GM23338 (cell line): ENCODE results near the gene GHRHR.

ENCODE experiments used
- CREB1 ChIP-seq: fragments of 250-450 bp; sonication (Bioruptor Pico); IDR thresholded peaks from 2 replicates; pipeline ENCODE4 v1.5.0; 2020; ENCODE audit warnings: low read depth, mild to moderate bottlenecking, moderate library complexity
- CTCF ChIP-seq, 2 experiments: fragments of 200-600 bp in 1 of 2; sonication (generic) in 1 of 2; conservative IDR thresholded peaks; 2 replicates each; pipeline versions ENCODE4 v1.5.1 to v1.6.1; 2016 to 2017; ENCODE audit warnings: antibody characterized with exemption in 2 of 2, low read depth in 2 of 2, mild to moderate bottlenecking in 2 of 2, moderate library complexity in 1 of 2
- EZH2 ChIP-seq: fragments of 200-600 bp; sonication (generic); IDR thresholded peaks from one replicate; pipeline ENCODE4 v1.8.0; 2017; ENCODE audit warnings: antibody characterized with exemption, mild to moderate bottlenecking, low read depth; ENCODE audit not compliant: unreplicated experiment
- JUNB ChIP-seq: IDR thresholded peaks from one replicate; pipeline ENCODE4 v1.6.1; 2016; ENCODE audit warnings: antibody characterized with exemption; ENCODE audit not compliant: unreplicated experiment
- POLR2AphosphoS5 ChIP-seq: IDR thresholded peaks from 2 replicates; pipeline ENCODE4 v1.6.1; 2016; ENCODE audit warnings: antibody characterized with exemption, low read depth

- TF ChIP-seq CTCF (conservative IDR thresholded peaks at IDR 0.05; ENCODE audit: low read depth in 2 of 2) (no peak), JUNB (no peak), POLR2AphosphoS5 (no peak; the same call in 1 of the 2 replicates), EZH2 (no peak), CREB1 (CRISPR knock-in tag) (no peak)
Measured at GRCh38 chr7:30984359-30985107, 20.8 kb downstream of the GHRHR start.
